BE2C (cell line): ENCODE results near the gene COL24A1.

Source experiments
- DNase-seq: peaks from one replicate; pipeline ENCODE4 v3.0.0-alpha.2; 2020
- H3K27me3 ChIP-seq: fragments of 250-450 bp; sonication (Bioruptor Pico); 2 replicates; pipeline ENCODE4 v1.5.1; 2020; ENCODE audit warnings: mild to moderate bottlenecking
- H3K36me3 ChIP-seq: fragments of 250-450 bp; sonication (Bioruptor Pico); 2 replicates; pipeline ENCODE4 v1.5.1; 2020; ENCODE audit warnings: mild to moderate bottlenecking
- H3K4me1 ChIP-seq: fragments of 250-450 bp; sonication (Bioruptor Pico); 2 replicates; pipeline ENCODE4 v1.5.1; 2020
- H3K4me3 ChIP-seq: 2 replicates; pipeline ENCODE4 v1.5.1; 2011; ENCODE audit warnings: low read depth, low read length
- H3K9me3 ChIP-seq: fragments of 250-450 bp; sonication (Bioruptor Pico); 2 replicates; pipeline ENCODE4 v1.5.1; 2020
- TF ChIP-seq, protein P1 (sequence below): IDR thresholded peaks from 2 replicates; pipeline ENCODE4 v1.5.1; 2012; ENCODE audit warnings: mild to moderate bottlenecking, low read depth, low read length

Gene COL24A1

DNA sequence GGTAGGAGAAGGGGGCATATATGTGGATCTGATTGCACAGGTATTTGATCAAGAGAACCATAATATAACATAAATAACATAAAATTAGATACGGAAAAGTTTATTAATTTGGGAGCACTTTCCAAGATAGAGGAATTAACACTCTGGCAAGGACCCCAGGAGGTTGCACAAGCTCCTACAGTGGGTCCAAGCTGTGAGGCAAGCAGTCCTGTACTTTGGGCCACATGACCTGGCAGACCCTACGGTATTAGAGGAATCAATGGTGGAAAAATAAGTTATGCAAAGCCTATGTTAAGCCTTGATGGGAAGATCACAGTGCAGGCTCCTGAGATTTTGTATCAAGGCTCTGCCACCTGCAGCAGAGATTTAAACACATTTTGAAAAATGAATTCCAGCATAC, 220.1 kb downstream of the COL24A1 start:
- no peak for DNase-seq
- no peaks in the 10 kb centered on the region for H3K9me3 ChIP-seq
- TF ChIP-seq, protein P1, sequence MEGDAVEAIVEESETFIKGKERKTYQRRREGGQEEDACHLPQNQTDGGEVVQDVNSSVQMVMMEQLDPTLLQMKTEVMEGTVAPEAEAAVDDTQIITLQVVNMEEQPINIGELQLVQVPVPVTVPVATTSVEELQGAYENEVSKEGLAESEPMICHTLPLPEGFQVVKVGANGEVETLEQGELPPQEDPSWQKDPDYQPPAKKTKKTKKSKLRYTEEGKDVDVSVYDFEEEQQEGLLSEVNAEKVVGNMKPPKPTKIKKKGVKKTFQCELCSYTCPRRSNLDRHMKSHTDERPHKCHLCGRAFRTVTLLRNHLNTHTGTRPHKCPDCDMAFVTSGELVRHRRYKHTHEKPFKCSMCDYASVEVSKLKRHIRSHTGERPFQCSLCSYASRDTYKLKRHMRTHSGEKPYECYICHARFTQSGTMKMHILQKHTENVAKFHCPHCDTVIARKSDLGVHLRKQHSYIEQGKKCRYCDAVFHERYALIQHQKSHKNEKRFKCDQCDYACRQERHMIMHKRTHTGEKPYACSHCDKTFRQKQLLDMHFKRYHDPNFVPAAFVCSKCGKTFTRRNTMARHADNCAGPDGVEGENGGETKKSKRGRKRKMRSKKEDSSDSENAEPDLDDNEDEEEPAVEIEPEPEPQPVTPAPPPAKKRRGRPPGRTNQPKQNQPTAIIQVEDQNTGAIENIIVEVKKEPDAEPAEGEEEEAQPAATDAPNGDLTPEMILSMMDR, result no peak
- no peaks in the 10 kb centered on the region for H3K36me3 ChIP-seq
- no peak overlapping the region for H3K4me3 ChIP-seq
- H3K27me3 ChIP-seq, result no peaks in the 10 kb centered on the region
- no peaks in the 10 kb centered on the region for H3K4me1 ChIP-seq

DNA sequence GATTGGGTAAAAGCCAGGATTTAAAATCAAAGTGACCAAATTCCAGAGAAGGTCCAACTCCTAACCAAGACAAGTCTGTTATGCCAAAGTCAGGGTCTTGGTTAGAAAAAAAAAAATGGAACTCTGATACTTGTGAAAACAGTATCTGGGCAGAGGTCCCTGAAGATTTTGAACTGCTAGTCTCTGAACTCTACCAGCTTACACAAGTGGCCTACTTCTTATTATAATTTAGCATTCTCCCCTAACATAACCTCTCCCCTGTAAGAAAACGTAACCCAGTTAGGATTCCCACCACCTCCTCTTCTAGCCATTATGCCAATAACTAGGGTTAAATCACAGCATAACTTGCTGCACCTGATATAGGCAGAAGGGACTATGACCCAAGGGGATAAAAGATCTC, 220.5 kb downstream of the COL24A1 start:
- no peaks in the 10 kb centered on the region for H3K27me3 ChIP-seq
- TF ChIP-seq, protein P1, result no peak
- no peaks in the 10 kb centered on the region for H3K9me3 ChIP-seq
- H3K4me3 ChIP-seq, result no peak overlapping the region
- H3K4me1 ChIP-seq, result no peaks in the 10 kb centered on the region
- DNase-seq, result no peak
- H3K36me3 ChIP-seq, result no peaks in the 10 kb centered on the region

DNA sequence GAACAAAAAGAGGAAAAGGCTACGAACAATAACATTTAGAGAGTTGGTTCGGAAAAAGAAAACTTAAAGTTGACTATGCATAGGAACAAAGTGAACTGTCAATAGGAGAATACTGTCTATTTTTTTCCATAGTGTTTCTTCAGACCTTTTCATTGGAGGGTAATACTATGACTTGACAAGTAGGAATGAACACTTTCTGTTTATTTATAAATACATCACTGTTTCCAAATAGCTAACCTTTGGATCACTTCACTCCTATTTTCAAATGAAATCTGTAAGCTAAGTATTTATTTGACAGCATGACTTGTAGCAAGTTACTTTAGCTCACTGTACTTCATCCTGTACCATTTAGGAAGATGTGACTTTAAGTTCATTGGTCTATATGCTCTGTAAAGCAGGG, 221.3 kb downstream of the COL24A1 start:
- Histone ChIP-seq H3K4me3 (no peak overlapping the region), H3K9me3 (no peaks in the 10 kb centered on the region), H3K4me1 (no peaks in the 10 kb centered on the region), H3K27me3 (no peaks in the 10 kb centered on the region), H3K36me3 (no peaks in the 10 kb centered on the region)
- TF ChIP-seq, protein P1, result no peak
- DNase-seq, result no peak

DNA sequence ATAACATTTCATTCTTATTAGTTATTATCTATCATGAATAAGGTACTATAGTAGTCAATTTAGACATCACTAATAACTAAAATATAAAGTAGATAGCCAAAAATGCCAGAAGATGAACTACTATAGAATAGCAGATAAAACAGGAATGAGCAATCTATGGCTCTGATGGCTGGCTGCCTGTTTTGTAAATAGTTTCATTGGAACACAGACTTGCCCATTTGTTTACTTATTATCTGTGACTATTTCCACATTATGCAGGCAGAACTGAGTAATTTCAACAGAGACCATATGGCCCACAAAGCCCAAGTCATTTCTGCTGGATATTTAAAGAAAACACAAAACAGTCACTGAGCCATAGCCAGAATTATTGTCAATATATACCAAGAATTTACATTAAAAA, 222.1 kb downstream of the COL24A1 start:
- Histone ChIP-seq H3K4me3 (no peak overlapping the region), H3K27me3 (no peaks in the 10 kb centered on the region), H3K9me3 (no peaks in the 10 kb centered on the region), H3K36me3 (no peaks in the 10 kb centered on the region), H3K4me1 (no peaks in the 10 kb centered on the region)
- TF ChIP-seq, protein P1, result no peak
- DNase-seq, result no peak

DNA sequence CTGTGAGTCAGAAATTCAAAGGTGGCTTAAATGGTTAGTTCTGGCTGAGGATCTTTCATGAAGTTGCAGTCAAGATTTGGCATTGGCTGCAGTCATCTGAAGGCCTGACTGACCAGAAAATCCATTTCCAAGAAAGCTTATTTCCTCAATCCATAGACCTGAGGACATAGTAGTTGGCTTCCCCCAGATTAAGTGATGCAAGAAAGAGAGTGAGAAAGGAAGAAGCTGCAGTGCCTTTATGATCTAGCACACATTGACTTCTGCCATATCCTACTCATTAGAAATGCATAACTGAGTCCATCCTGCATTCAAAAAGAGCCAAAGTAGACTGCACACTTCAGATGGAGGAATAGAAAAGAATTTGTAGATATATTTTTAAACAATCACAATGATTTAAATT, 222.6 kb downstream of the COL24A1 start:
- TF ChIP-seq, protein P1, result no peak
- no peaks in the 10 kb centered on the region for H3K4me1 ChIP-seq
- no peaks in the 10 kb centered on the region for H3K9me3 ChIP-seq
- DNase-seq, result no peak
- no peaks in the 10 kb centered on the region for H3K27me3 ChIP-seq
- H3K36me3 ChIP-seq, result no peaks in the 10 kb centered on the region
- no peak overlapping the region for H3K4me3 ChIP-seq

DNA sequence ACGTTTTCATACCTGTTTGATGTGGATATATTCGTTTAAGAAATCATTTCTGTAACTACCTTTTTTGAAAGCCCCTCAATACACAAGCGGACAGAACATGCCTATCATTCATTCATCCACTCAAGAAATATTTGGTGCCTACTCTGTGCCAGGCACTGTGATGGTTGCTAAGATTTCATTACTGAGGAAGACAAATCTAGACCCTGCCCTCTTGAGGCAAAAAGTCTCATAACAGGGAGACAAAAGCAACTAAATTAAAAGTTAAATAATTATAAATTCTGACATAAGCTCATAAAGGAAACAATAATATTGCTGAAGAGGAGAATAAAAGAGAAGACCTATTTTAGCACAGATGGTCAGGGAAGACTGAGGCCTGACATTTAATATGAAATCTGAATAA, 244.8 kb downstream of the COL24A1 start:
- Histone ChIP-seq H3K27me3 (no peaks in the 10 kb centered on the region), H3K9me3 (no peaks in the 10 kb centered on the region), H3K4me3 (no peak overlapping the region), H3K4me1 (no peaks in the 10 kb centered on the region), H3K36me3 (no peaks in the 10 kb centered on the region)
- TF ChIP-seq, protein P1, result peak; percentile 15; the same call in 1 of the 2 replicates
- no peak for DNase-seq
